Cardiac fibroblast (primary cell): ENCODE data around the gene ADGRA1.

Source experiments
- DNase-seq, 2 donors: peaks; one replicate each; pipeline versions ENCODE4 v3.0.0 to v3.0.0-alpha.2; 2010; ENCODE audit warnings: low read depth in 2 of 2
- H3K4me3 ChIP-seq, 2 donors: replicated peaks in 1 of 2; 1 replicate in 1 of 2; 2 replicates in 1 of 2; pipeline ENCODE4 v1.5.1; 2011; ENCODE audit warnings: low read depth in 2 of 2, low read length in 2 of 2, mild to moderate bottlenecking in 2 of 2, moderate library complexity in 1 of 2
- CTCF ChIP-seq: IDR thresholded peaks from one replicate; pipeline ENCODE4 v1.5.1; 2011; ENCODE audit warnings: low read depth, mild to moderate bottlenecking, low read length, inconsistent platforms

ADGRA1 gene

GRCh38 chr10:133162178-133162909 lies 74.6 kb downstream of the ADGRA1 start:
- H3K4me3 ChIP-seq = no peak overlapping the region
- no peak for TF ChIP-seq CTCF
- no peak for DNase-seq

GRCh38 chr10:133162910-133163856 lies 75.5 kb downstream of the ADGRA1 start:
- TF ChIP-seq CTCF = no peak
- H3K4me3 ChIP-seq = no peak overlapping the region
- DNase-seq = no peak

- TF ChIP-seq CTCF = no peak
- H3K4me3 ChIP-seq = no peak overlapping the region
- DNase-seq = no peak
Observed at GRCh38 chr10:133163889-133164815, 76.4 kb downstream of the ADGRA1 start.

GRCh38 chr10:133164816-133165555 lies 77.3 kb downstream of the ADGRA1 start:
- no peak for DNase-seq
- no peak for TF ChIP-seq CTCF
- no peak overlapping the region for H3K4me3 ChIP-seq

GRCh38 chr10:133165556-133166503 lies 78.1 kb downstream of the ADGRA1 start:
- TF ChIP-seq CTCF = no peak
- no peak overlapping the region for H3K4me3 ChIP-seq
- DNase-seq = no peak
